ENCODE data around the gene ASPHD2.

ASPHD2 gene

DNA sequence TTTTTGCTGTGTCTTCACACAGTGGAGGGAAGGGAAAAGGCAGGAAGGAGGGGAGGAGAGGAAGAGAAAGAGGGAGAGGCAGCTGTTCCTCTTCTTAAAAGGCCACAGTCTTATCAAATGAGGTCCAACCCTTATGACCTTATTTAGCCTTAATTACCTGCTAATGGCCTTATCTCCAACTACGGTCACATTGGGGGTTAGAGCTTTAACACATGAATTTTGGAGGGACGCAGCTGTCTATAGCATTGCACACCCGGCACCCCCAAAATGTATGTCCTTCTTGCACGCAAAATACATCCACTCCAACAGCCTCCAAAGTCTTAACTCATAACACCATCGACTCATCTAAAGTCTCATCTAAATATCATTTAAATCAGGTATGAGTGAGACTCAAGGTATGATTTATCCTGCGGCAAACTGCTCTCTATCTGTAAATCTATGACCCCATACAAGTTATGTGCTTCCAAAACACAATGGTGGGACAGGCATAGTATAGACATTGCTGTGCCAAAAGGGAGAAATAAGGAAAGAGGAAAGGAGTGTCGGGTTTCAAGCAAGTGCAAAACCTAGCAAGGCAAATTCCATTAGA, 45.0 kb upstream of the ASPHD2 start:
- H3K9me3 ChIP-seq (ENCODE audit: low read length), result no peaks in the 10 kb centered on the region
- H2AFZ ChIP-seq (ENCODE audit: low read length), result no peak overlapping the region
- H3F3A ChIP-seq (ENCODE audit: insufficient read depth, low read length), result no peaks in the 10 kb centered on the region
- TF ChIP-seq EZH2 (IDR thresholded peaks at IDR 0.05; ENCODE audit: borderline replicate concordance, low read length), result no peak
- TF ChIP-seq, protein P1, sequence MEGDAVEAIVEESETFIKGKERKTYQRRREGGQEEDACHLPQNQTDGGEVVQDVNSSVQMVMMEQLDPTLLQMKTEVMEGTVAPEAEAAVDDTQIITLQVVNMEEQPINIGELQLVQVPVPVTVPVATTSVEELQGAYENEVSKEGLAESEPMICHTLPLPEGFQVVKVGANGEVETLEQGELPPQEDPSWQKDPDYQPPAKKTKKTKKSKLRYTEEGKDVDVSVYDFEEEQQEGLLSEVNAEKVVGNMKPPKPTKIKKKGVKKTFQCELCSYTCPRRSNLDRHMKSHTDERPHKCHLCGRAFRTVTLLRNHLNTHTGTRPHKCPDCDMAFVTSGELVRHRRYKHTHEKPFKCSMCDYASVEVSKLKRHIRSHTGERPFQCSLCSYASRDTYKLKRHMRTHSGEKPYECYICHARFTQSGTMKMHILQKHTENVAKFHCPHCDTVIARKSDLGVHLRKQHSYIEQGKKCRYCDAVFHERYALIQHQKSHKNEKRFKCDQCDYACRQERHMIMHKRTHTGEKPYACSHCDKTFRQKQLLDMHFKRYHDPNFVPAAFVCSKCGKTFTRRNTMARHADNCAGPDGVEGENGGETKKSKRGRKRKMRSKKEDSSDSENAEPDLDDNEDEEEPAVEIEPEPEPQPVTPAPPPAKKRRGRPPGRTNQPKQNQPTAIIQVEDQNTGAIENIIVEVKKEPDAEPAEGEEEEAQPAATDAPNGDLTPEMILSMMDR (IDR thresholded peaks at IDR 0.05; ENCODE audit: low read length), result no peak
- no peaks in the 10 kb centered on the region for H3K36me3 ChIP-seq (ENCODE audit: insufficient read depth, low read length)
- no peaks in the 10 kb centered on the region; the same call in 1 of the 2 replicates for H3K9me2 ChIP-seq (ENCODE audit: low read depth, low read length)
- no peak overlapping the region for H3K4me2 ChIP-seq (ENCODE audit: low read length)
- H3K79me2 ChIP-seq (ENCODE audit: insufficient read depth, low read length), result no peaks in the 10 kb centered on the region
- H3K9ac ChIP-seq (ENCODE audit: low read length), result no peak overlapping the region
- peaks cover 13% of the 10 kb centered on the region; the same call in 1 of the 2 replicates for H3K27me3 ChIP-seq (ENCODE audit: insufficient read depth, low read length)
- no peaks in the 10 kb centered on the region for H4K20me1 ChIP-seq (ENCODE audit: insufficient read depth, low read length)
- H3K4me3 ChIP-seq (ENCODE audit: low read depth, low read length, poor library complexity, severe bottlenecking), result no peak overlapping the region
- H3K4me1 ChIP-seq (ENCODE audit: insufficient read depth, low read length, severe bottlenecking), result peaks cover 10% of the 10 kb centered on the region
- H3K27ac ChIP-seq (ENCODE audit: low read depth, low read length, poor library complexity, severe bottlenecking), result no peak overlapping the region

- H3K27me3 ChIP-seq (ENCODE audit: insufficient read depth, low read length), result peaks cover 4% of the 10 kb centered on the region; the same call in 1 of the 2 replicates
- no peak overlapping the region for H3K9ac ChIP-seq (ENCODE audit: low read length)
- H4K20me1 ChIP-seq (ENCODE audit: insufficient read depth, low read length), result no peaks in the 10 kb centered on the region
- H3K27ac ChIP-seq (ENCODE audit: low read depth, low read length, poor library complexity, severe bottlenecking), result no peak overlapping the region
- no peaks in the 10 kb centered on the region; the same call in 1 of the 2 replicates for H3K9me2 ChIP-seq (ENCODE audit: low read depth, low read length)
- no peaks in the 10 kb centered on the region for H3K9me3 ChIP-seq (ENCODE audit: low read length)
- H2AFZ ChIP-seq (ENCODE audit: low read length), result no peak overlapping the region
- no peak overlapping the region for H3K4me2 ChIP-seq (ENCODE audit: low read length)
- no peaks in the 10 kb centered on the region for H3K79me2 ChIP-seq (ENCODE audit: insufficient read depth, low read length)
- H3K4me3 ChIP-seq (ENCODE audit: low read depth, low read length, poor library complexity, severe bottlenecking), result no peak overlapping the region
- no peaks in the 10 kb centered on the region for H3F3A ChIP-seq (ENCODE audit: insufficient read depth, low read length)
- TF ChIP-seq, protein P1 (IDR thresholded peaks at IDR 0.05; ENCODE audit: low read length), result no peak
- H3K4me1 ChIP-seq (ENCODE audit: insufficient read depth, low read length, severe bottlenecking), result peaks cover 10% of the 10 kb centered on the region
- no peaks in the 10 kb centered on the region for H3K36me3 ChIP-seq (ENCODE audit: insufficient read depth, low read length)
Measured at GRCh38 chr22:26385164-26385563, 43.9 kb upstream of the ASPHD2 start.

- Histone ChIP-seq H2AFZ (ENCODE audit: low read length) (no peak overlapping the region), H3K4me2 (ENCODE audit: low read length) (no peak overlapping the region), H3K4me3 (ENCODE audit: low read depth, low read length, poor library complexity, severe bottlenecking) (no peak overlapping the region), H3K9me3 (ENCODE audit: low read length) (no peaks in the 10 kb centered on the region), H3K4me1 (ENCODE audit: insufficient read depth, low read length, severe bottlenecking) (peaks cover 10% of the 10 kb centered on the region), H3F3A (ENCODE audit: insufficient read depth, low read length) (no peaks in the 10 kb centered on the region), H3K27ac (ENCODE audit: low read depth, low read length, poor library complexity, severe bottlenecking) (no peak overlapping the region), H3K9me2 (ENCODE audit: low read depth, low read length) (no peaks in the 10 kb centered on the region; the same call in 1 of the 2 replicates), H3K27me3 (ENCODE audit: insufficient read depth, low read length) (peaks cover 4% of the 10 kb centered on the region; the same call in 1 of the 2 replicates), H3K79me2 (ENCODE audit: insufficient read depth, low read length) (no peaks in the 10 kb centered on the region), H4K20me1 (ENCODE audit: insufficient read depth, low read length) (no peaks in the 10 kb centered on the region), H3K9ac (ENCODE audit: low read length) (no peak overlapping the region), H3K36me3 (ENCODE audit: insufficient read depth, low read length) (no peaks in the 10 kb centered on the region)
- TF ChIP-seq, protein P1 (IDR thresholded peaks at IDR 0.05; ENCODE audit: low read length), result no peak
- no peak for TF ChIP-seq EZH2 (IDR thresholded peaks at IDR 0.05; ENCODE audit: borderline replicate concordance, low read length)
Measured at GRCh38 chr22:26389125-26389524, 39.9 kb upstream of the ASPHD2 start.

Measured in OCI-LY1 (cell line).